HG02610 (cell line): ENCODE results near the gene NAPG.
"Not testable (repeated sequence)": the region's sequence is repeated elsewhere in the genome, so short reads cannot be mapped to it uniquely, and the experiment has no call there.

Experiments
- ATAC-seq: cut with Tn5 transposase; IDR thresholded peaks from one replicate; pipeline ENCODE4 v1.9.1; 2021; ENCODE audit warnings: mild to moderate bottlenecking, moderate library complexity; ENCODE audit not compliant: unreplicated experiment

Gene NAPG

DNA sequence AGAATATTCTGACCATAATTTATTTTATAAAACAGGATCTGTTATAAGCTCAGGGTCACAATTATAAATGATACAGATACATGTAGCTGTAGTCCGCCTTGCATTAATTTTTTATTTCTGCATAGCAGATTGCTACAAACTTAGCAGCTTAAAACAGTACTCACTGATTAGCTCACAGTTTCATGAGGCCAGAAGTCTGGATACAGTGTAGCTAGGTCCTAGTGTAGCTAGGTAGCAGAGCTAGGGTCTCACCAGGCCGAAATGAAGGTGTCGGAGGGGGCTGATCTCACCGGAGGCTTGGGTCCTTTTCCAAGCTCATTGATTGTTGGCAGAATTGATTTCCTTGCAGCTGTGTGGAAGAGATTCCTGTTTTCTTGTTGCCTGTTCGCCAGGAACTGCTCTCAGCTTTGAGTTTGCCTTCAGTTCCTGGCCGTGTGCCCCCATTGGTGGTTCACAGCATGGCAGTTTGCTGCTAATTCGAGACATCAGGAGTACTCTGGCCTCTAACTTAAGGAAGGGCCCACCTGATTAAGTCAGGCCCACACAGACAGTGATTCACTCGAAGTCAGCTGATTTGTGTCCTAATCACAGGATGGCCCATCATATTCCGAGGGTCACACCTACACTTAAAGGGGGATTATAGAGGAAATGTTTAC, 18.4 kb downstream of the NAPG start:
- ATAC-seq = no peak

DNA sequence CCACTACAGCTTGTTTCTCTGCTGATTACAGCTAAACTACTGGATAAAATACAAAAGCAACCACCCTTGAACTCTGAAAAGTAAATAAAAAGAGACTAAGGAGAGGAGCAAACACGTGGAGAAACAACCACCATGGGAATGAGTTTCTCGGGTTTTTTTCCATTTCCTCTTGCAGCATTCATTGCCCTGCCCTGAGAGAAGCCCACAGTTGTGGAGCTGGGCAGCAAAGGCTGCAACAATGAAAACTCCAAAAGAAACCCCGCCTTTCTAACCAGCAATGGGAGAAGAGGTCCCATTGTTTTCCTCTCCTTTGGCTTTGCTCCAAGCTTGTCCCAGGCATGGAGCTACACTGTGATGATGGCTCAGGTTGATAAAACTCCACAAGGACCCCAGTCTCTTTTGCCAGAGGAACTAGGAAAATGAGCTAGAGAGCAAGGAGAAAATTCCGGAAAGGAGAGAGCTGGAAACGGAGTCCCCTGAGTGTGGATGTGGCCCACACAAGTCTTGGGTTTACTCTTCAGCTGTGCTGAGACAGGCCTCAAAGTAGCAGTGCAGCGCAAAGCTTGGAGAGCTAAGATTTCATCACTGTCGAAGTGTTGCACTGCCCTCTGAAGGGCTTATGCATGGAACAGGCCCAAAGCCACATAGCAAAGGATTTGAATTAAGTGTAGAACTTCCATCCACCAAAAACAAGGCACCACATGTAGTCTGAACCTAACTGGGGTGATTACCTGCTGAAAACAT, 20.9 kb downstream of the NAPG start:
- ATAC-seq = no peak

DNA sequence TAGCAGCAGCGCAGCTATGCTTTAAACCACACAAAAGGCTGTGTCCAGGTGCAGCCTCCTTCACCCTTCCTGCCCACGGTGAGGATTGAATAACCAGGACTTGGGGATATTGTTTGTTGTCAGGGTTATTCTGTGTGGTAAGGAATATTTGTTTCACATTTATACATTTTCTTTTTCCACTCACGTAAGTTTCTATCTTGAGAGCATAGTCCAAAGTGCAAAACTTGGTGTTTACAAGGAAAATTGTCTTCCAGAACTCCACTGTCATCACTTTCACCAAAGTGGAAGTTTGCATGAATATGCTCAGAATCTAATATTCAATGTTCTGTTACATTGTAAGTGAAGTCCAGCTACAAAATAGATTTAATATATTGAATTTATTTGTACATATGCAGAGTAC, 26.4 kb downstream of the NAPG start:
- ATAC-seq = no peak

GRCh38 chr18:10556251-10556650, 30.4 kb downstream of the NAPG start:
- not testable (repeated sequence) for ATAC-seq

GRCh38 chr18:10557085-10557677, 31.4 kb downstream of the NAPG start:
- no peak for ATAC-seq

GRCh38 chr18:10558243-10558966, 32.6 kb downstream of the NAPG start:
- no peak for ATAC-seq

GRCh38 chr18:10558967-10559298, 33.1 kb downstream of the NAPG start:
- ATAC-seq = no peak

GRCh38 chr18:10559553-10560451, 34.0 kb downstream of the NAPG start:
- peak; percentile 61 for ATAC-seq

DNA sequence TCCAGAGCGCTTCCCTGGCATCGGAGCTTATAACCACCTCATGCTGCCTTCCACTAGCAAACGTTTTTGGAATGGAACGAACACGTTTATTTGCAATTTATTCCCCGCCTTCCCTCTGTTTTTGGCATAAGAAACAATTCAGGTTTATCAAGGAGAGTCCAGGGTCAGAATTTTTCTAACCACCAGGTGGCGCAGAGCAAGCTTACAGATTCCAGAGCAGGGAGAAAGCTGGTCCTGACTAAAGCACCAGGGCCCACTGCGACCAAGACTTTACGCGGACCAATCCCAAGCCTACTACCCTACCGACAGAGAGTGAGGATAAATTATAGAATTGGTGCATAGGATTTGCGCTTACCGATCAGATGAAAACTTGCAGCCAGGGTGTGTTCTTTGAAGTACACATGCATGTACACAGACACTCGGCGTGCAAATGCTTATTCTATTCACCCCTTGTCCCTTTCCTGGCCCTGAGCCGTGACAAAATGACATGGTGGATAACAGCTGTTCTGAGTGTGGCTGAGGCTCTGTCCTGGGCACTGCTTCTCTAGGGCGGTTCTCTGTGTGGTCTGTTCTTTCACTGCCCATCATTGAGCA, 34.7 kb downstream of the NAPG start:
- peak; percentile 59 for ATAC-seq

DNA sequence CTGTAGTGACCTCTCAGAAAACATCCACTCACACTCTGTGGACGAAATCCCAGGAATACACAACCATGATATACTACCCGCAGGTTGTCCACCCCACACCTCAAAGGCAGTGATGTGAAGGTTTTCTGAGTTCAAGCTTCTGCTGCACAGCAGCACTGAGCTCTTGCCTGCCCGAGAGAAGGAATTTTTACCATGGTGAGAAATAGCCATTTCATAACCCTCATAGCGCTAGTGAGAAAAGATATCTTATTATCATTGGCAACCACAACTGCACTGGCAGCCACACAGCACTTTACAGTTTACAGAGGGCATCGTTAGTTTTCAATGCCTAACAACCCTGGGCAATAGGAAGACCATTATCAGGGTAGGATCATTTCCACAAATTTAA, 36.9 kb downstream of the NAPG start:
- ATAC-seq = no peak

DNA sequence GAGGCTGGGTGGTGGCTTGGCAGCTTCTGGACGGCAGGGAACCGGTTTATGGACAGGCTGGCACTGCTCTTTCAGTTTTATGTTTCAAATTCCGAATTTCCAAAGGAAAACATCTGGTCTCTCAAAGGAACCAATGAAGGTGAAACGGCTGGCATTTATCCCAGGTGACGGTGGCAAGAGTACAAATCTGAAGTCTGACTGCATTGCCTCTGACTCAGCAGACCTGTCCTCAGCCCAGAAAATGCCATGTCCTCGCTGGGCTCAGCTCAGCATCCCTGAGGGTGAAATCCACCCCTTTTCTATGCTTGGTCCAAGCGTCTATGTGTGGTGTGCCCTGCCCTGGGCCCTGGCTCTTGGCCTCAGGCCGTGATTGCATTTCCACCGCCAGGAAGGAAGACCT, 38.1 kb downstream of the NAPG start:
- no peak for ATAC-seq

DNA sequence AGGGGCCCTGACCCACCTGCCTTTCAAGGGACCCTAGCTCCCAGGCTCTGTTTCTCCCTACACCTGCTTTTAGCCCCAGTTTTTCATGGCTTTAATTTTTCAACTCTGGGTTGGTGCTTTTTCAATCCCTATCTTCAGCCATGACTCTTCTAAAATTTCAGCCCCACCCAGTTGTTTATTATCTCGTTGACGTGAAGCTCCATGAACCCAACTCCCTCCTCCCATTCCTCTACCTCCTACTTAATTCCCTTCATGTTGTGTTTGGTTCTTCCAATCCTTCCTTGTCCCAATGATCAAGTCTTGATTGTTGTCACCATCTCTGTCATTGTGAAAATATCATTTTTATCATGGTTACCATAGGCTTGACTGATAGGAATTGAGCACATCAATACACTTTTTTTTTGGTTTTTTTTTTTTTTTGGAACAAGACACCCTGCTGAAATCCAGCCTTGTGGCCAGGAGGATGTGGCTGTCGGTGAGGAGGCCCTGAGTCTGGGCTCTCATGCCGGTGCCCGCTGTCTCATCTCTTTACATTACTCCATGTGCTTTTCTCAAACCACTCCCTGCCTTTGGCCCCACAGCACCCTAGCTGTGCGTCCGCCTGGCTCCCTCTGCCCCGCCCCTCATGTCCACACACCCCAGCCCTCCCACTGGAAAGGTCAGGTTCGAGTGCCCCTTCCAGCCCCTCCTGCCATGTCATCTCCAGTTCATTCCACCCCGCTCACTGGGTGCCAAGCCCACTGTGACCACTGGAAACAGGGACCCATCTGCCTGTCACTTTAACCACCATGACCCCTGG, 39.3 kb downstream of the NAPG start:
- no peak for ATAC-seq

GRCh38 chr18:10565835-10566234, 40.0 kb downstream of the NAPG start:
- ATAC-seq = no peak

- no peak for ATAC-seq
These were observed 40.6 kb downstream of the NAPG start for GRCh38 chr18:10566390-10566789.

DNA sequence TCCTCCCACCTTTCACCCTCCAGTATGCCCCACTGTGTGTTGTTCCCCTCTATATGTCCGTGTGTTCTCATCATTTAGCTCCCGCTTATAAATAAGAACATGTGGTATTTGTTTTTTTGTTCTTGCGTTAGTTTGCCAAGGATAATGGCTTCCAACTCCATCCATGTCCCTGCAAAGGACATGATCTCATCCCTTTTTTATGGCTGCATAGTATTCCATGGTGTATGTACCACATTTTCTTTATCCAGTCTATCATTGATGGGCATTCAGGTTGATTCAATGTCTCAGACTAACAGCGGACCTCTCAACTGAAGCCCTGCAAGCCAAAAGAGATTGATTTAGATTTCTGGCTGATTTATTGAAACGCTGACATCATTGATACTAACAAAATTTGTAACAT, 44.1 kb downstream of the NAPG start:
- not testable (repeated sequence) for ATAC-seq

GRCh38 chr18:10570622-10571021, 44.8 kb downstream of the NAPG start:
- ATAC-seq = no peak

GRCh38 chr18:10571537-10571936, 45.7 kb downstream of the NAPG start:
- ATAC-seq = no peak

GRCh38 chr18:10573261-10573660, 47.4 kb downstream of the NAPG start:
- not testable (repeated sequence) for ATAC-seq

DNA sequence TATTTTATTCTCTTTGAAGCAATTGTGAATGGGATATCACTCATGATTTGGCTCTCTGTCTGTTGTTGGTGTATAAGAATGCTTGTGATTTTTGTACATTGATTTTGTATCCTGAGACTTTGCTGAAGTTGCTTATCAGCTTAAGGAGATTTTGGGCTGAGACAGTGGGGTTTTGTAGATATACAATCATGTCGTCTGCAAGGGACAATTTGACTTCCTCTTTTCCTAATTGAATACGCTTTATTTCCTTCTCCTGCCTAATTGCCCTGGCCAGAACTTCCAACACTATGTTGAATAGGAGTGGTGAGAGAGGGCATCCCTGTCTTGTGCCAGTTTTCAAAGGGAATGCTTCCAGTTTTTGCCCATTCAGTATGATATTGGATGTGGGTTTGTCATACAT, 48.6 kb downstream of the NAPG start:
- not testable (repeated sequence) for ATAC-seq
